Fibroblast of the aortic adventitia (primary cell): ENCODE results near the gene CAPN13. TPM values are rescaled to one million over a fixed set of nuclear protein-coding genes. Genes with fewer than 3 reads are reported as not detected.

Source experiments
- DNase-seq: peaks from one replicate; pipeline ENCODE4 v3.0.0-alpha.2; 2010; ENCODE audit warnings: low read depth
- H3K4me3 ChIP-seq: 2 replicates; pipeline ENCODE4 v1.5.1; 2011; ENCODE audit warnings: low read depth, mild to moderate bottlenecking, control low read depth, low read length, moderate library complexity
- CTCF ChIP-seq: IDR thresholded peaks from 2 replicates; pipeline ENCODE4 v1.5.1; 2011; ENCODE audit warnings: mild to moderate bottlenecking, low read length, control low read depth, inconsistent platforms; ENCODE audit not compliant: insufficient read depth
- total RNA-seq: library from RNA; depleted of rRNA; stranded (reverse); fragments of >200 nt; gene quantifications from 2 replicates; pipeline ENCODE4 v1.2.3, GENCODE V29; 2012; ENCODE audit warnings: low replicate concordance

The CAPN13 gene
- total RNA-seq, 1 donor, result not detected

- no peak for TF ChIP-seq CTCF
- H3K4me3 ChIP-seq, result no peak overlapping the region
- no peak for DNase-seq
Measured at GRCh38 chr2:30781451-30781850, 25.8 kb downstream of the CAPN13 start.

- DNase-seq, result no peak
- no peak for TF ChIP-seq CTCF
- H3K4me3 ChIP-seq, result no peak overlapping the region
Measured at GRCh38 chr2:30780776-30781330, 26.4 kb downstream of the CAPN13 start.

- no peak for DNase-seq
- no peak for TF ChIP-seq CTCF
- H3K4me3 ChIP-seq, result no peak overlapping the region
Measured at GRCh38 chr2:30778611-30779010, 28.6 kb downstream of the CAPN13 start.

- H3K4me3 ChIP-seq, result no peak overlapping the region
- no peak for TF ChIP-seq CTCF
- DNase-seq, result no peak
Measured at GRCh38 chr2:30777661-30778505, 29.4 kb downstream of the CAPN13 start.

GRCh38 chr2:30776831-30777635 is 30.2 kb downstream of the CAPN13 start:
- no peak for TF ChIP-seq CTCF
- DNase-seq, result no peak
- no peak overlapping the region for H3K4me3 ChIP-seq

- TF ChIP-seq CTCF, result no peak
- H3K4me3 ChIP-seq, result no peak overlapping the region
- no peak for DNase-seq
Measured at GRCh38 chr2:30775833-30776232, 31.4 kb downstream of the CAPN13 start.
